Measurements from ENCODE around the gene MINK1.

- TF ChIP-seq, protein P1, sequence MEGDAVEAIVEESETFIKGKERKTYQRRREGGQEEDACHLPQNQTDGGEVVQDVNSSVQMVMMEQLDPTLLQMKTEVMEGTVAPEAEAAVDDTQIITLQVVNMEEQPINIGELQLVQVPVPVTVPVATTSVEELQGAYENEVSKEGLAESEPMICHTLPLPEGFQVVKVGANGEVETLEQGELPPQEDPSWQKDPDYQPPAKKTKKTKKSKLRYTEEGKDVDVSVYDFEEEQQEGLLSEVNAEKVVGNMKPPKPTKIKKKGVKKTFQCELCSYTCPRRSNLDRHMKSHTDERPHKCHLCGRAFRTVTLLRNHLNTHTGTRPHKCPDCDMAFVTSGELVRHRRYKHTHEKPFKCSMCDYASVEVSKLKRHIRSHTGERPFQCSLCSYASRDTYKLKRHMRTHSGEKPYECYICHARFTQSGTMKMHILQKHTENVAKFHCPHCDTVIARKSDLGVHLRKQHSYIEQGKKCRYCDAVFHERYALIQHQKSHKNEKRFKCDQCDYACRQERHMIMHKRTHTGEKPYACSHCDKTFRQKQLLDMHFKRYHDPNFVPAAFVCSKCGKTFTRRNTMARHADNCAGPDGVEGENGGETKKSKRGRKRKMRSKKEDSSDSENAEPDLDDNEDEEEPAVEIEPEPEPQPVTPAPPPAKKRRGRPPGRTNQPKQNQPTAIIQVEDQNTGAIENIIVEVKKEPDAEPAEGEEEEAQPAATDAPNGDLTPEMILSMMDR (IDR thresholded peaks at IDR 0.05) = no peak
- no peak for TF ChIP-seq POLR2A (IDR thresholded peaks at IDR 0.05)
Observed at GRCh38 chr17:4896332-4897197, 63.4 kb downstream of the MINK1 start.

Data from Peyer's patch (tissue), 4 donors.